22Rv1 (cell line): ENCODE results near the gene ASPHD2.

Source experiments
- ZFX ChIP-seq: fragments of 450-650 bp; IDR thresholded peaks from 2 replicates; pipeline ENCODE4 v1.6.1; 2017; ENCODE audit warnings: antibody characterized with exemption, borderline replicate concordance
- TF ChIP-seq, protein P1 (sequence below): fragments of 450-650 bp; IDR thresholded peaks from 2 replicates; pipeline ENCODE4 v1.5.1; 2017; ENCODE audit warnings: mild to moderate bottlenecking

DNA sequence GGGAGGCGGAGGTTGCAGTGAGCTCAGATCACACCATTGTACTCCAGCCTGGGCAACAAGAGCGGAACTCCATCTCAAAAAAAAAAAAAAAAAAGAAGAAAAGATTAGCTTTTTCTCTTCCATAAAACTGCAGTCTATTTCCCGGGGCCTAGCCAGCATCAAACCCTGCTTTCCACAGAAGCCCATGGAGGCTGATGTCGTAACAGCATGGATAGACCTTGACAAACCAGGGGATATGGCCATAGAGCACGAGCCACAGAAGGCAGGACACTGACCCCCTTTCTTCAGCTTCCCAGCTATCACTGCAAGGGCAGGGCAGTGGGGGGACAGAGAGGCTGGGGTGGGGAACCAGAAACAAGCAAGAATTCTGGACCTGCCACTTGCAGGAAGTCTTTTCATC is 33.0 kb downstream of the ASPHD2 start:
- TF ChIP-seq, protein P1, sequence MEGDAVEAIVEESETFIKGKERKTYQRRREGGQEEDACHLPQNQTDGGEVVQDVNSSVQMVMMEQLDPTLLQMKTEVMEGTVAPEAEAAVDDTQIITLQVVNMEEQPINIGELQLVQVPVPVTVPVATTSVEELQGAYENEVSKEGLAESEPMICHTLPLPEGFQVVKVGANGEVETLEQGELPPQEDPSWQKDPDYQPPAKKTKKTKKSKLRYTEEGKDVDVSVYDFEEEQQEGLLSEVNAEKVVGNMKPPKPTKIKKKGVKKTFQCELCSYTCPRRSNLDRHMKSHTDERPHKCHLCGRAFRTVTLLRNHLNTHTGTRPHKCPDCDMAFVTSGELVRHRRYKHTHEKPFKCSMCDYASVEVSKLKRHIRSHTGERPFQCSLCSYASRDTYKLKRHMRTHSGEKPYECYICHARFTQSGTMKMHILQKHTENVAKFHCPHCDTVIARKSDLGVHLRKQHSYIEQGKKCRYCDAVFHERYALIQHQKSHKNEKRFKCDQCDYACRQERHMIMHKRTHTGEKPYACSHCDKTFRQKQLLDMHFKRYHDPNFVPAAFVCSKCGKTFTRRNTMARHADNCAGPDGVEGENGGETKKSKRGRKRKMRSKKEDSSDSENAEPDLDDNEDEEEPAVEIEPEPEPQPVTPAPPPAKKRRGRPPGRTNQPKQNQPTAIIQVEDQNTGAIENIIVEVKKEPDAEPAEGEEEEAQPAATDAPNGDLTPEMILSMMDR = no peak
- TF ChIP-seq ZFX = no peak
